Stimulated activated CD4-positive, alpha-beta T cell treated with anti-CD3 and anti-CD28 coated beads, TNF-alpha, amount 100 ng/mL, for 1 hour (primary cell): Measurements from ENCODE around the gene TBC1D8.

Experiments used
- DNase-seq, 3 donors: peaks; one replicate each; pipeline ENCODE4 v3.0.0-alpha.2; 2020; ENCODE audit warnings: low read depth in 3 of 3, low spot score in 1 of 3

TBC1D8 gene

DNA sequence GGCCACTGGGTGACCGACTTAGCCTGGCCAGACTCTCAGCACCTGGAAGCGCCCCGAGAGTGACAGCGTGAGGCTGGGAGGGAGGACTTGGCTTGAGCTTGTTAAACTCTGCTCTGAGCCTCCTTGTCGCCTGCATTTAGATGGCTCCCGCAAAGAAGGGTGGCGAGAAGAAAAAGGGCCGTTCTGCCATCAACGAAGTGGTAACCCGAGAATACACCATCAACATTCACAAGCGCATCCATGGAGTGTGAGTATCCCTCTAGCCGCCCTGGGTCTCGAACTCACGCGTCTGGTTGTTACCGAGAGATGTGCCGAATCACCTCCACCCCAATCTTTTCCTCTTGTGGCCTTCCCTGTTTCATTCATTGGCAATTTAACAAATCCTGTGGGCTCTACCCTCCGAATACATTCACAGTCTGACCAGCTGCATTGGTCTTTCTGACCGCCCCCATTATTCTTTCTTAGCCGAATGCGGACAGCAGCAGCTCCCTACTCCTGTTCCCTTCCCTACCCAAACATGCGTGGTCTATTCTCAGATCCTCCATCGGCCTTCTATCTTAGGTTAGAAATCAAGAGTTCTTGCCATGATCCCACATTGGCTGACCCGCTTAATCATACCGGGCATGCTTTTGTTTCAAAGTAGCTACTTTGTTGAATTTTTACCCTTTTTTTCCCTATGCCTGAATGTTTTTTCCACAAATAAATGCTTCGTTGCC, 148.5 kb downstream of the TBC1D8 start:
- DNase-seq = no peak

DNA sequence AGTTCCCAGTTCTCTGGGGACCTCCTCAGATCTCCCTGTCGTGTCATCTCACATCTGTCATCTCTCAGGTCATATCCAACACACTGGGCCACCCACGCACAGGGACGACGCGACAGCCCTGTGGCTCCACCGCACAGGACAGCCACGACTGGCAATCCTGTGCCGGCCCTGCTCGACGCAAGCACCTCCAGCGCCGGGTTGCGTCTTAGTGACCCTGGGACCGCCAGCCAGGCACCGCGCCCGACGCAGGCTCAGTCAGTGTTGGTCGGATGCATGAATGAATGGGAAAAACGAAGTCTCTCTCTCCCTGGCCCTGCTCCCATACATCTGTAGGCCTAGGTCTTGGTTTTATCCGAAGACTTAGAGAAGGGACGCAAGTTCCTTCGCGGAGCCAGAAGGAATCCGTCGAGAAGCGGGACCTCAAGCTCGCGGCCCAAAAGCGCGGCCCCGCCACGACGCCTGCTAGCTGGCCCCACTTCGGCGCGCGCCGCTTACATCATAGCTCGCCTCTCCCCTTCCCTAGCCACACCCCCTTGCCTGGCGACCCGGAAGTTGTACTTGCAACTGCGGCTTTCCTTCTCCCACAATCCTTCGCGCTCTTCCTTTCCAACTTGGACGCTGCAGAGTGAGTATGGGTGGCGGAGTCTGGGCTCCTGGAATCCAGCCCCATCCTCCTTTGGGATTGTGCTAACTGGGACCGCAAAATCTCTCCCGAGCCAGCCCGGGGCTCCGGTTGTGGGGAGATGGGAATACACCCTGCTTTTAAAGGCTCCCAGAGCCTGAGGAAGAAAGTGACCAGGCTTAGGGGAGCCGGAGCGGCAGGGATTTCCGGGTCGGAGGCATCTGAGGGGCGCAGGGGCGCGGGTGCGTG, 149.3 kb downstream of the TBC1D8 start, which contains the start of gene RPL31:
Gene RPL31 (plus strand): TSS at position 599 of the 871 bp plus-strand sequence. CDS start 413 bp downstream, outside the sequence.
- DNase-seq = peak; percentile 87 to 88 (median 87)

GRCh38 chr2:100999995-101000394, 151.2 kb downstream of the TBC1D8 start:
- no peak for DNase-seq

DNA sequence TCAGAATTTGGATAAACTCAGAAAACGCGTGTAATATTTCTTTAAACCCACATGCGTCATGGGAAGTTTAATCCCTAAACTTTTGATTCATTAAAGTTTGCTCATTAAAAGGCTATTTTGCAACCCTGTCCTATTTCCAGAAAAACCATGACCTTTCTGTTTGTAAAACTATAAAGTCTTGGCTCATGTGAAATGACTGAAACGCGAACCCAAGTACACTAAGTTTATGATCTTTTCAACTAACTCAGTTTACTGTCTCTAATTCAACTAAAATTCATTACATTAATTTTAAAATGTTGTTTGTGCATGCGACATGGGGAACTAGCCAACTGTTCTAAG, 153.0 kb downstream of the TBC1D8 start:
- no peak for DNase-seq

DNA sequence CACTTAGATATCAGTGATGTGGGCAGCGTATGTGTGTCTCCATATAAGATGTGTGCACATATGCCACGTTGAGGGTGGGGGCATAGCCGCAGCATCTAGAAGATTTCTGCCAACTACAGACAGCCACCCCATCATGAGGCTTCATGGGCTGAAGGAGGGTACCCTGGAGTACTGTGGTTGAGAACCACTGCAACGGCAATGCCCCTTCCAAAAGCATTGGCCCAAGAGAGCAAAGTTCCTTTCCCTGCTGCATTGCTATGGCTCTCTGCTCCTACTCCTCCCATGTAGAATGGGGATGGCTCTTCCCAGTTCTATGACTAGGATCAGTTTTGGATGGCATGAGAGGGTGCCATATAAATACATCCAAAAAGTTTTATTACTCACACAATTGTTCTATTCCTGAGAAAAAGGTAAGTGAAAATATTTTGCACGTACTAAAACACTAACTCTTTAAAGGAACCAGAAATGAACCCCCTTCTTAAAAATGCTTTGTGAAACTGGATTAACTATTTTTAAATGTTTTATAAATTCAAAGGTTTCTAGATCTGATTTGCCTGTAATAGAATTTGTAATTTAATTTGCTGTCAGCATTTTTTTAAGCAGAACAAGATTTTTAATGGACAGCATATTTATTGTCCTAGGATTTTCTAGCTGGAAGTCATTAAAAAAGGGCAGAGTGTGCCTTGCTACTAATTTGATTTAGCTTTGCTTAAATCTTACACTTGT, 153.5 kb downstream of the TBC1D8 start:
- DNase-seq = no peak

GRCh38 chr2:100995309-100996075, 155.7 kb downstream of the TBC1D8 start:
- no peak for DNase-seq

- DNase-seq = no peak
These were observed 157.9 kb downstream of the TBC1D8 start for GRCh38 chr2:100993294-100993693.

DNA sequence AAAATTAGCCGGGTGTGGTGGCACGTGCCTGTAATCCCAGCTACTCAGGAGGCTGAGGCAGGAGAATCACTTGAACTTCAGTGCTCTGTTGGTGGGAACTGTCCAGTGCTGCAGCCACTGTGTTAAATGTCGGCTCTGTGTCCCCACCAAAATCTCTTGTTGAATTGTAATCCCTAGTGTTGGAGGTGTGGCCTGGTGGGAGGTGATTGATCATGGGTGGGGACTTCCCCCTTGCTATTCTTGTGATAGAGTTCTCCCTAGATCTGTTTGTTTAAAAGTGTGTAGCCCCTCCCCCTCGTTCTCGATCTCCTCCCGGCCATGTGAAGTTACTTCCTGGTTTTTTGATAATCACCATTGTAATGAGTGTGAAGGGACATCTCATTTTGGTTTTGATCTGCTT, 158.9 kb downstream of the TBC1D8 start:
- no peak for DNase-seq

GRCh38 chr2:100991404-100991773, 159.8 kb downstream of the TBC1D8 start:
- DNase-seq = no peak

DNA sequence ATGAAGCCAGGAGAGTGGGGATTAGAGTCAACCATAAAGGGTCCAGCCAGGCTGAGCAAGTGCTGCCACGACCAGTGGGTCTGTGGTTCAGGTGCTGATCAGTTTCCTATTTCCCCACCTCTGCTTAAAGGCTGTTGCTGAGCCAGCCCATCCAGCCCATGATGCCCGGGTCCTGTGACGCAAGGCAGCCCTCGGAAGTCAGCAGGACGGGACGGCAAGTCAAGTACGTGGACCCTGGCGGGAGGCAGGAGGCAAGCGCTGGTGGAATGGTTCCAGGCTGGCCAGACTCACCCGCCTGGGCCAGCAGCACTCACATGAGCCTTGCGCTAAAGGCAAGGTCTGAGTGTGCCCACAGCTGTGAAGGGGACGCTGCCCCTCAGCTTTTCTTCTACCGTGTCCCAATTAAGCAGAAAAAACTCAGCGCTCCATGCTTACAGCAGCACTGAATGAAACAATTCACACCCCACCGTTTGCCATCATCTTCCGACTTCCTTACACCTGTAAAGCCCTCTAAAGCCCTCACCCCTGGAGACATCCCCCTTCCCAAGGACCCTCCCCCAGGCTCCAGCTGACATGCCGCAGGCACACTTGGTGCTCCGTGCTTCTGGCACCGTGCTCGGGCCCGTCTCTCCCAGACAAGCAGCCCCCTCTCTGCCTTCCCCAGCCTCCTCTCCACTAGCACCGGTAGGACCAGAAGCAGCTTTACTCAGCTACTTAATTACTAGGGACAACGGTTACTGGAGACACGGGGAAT, 160.4 kb downstream of the TBC1D8 start:
- no peak for DNase-seq

DNA sequence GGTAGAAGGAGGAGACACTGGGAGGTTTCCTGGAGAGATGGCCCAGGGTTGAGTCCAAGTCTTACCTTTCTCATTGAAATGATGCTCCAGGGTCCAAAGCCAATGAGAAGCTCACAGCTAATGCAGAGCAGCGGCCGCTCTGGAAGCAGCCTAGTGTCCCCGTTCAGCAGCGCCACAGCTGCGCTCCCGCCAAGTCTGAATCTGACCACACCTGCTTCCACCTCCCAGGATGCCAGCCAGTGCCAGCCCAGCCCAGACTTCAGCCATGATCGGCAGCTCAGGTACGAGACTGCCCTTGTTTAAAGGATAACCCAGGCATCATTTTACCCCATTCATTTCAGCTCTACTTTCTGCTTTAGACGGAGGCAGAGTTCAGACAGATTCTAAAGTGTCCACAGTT, 161.0 kb downstream of the TBC1D8 start:
- DNase-seq = no peak

DNA sequence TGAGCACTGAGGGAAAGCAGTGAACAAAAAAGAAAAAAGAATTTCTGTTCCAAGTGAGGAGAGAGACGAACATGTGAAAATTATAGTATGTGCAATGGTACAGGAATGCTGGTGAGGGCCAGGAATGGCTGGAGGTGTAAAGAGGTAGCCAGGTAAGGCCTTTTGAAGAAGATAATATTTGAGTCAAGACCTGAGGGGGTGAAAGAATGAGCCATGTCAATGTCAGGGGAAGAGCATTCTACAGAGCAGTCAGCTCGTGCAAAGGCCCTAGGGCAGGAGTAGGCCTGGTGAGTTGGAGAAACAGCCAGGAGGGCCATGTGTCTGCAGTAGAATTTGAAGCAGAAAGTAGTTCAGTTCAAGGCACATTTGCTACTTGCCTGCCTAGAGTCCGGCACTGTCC, 161.5 kb downstream of the TBC1D8 start:
- DNase-seq = no peak

DNA sequence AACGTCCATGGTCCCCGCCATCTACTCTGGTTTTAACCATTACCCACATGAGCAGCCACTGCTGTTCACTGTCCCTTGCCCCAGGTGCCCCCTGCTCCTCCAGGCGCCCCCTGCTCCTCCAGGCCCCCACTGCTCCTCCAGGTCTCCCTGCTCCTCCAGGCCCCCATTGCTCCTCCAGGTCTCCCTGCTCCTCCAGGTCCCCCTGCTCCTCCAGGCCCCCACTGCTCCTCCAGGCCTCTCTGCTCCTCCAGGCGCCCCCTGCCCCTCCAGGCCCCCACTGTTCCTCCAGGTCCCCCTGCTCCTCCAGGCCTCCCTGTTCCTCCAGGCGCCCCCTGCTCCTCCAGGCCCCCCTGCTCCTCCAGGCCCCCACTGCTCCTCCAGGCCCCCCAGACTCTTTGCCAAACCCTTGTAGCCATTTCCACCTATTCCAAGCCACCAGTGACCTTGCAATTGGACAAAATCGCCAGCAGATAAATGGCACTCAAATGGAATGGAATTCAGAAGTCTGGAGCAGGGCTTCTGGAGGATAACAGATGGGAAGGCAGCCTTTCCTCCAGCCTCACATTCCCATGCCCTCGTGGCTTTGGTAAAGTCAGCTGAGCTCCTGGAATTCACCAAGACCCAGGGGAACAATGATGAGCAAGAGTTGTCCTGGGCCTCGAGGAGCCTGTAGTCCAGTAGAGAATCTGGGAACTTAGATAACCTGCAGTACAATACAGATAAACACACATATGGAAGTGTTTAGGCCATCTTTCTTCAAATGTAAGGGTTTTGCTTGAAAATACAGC, 162.4 kb downstream of the TBC1D8 start:
- DNase-seq = no peak

DNA sequence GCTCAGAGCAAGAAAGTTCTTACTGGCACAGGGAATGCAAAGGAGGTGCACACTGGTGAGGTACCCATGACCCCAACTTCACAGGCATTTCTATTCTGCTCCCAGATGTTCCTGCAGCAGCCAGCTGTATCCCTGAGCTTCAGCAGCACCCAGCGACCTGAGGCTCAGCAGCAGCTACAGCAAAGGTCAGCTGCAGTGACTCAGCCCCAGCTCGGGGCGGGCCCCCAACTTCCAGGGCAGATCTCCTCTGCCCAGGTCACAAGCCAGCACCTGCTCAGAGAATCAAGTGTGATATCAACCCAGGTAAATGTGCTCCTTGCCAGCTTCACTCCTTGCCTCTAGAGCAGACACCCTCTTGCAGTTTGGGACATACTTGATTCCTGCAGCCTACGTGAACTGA, 163.2 kb downstream of the TBC1D8 start:
- no peak for DNase-seq

DNA sequence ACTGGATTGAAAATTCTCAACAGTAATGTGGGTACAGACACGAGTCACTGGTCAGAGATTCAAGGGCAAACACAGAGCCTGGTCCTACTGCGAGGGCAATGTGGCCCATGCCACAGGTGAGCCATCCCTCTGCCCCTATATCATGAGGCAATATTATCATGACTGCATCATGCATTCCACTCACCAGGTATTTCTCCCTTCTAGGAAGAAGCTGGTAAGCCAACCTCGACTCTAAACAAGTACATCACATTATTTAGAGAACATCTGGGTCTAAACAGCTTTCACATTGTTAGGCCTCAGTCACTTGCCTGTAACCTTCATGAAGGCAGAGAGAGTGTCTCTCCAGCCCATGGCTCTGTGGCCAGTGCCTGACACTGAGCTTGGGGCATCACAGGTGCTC, 163.6 kb downstream of the TBC1D8 start:
- no peak for DNase-seq

GRCh38 chr2:100986157-100986556, 165.0 kb downstream of the TBC1D8 start:
- DNase-seq = no peak

DNA sequence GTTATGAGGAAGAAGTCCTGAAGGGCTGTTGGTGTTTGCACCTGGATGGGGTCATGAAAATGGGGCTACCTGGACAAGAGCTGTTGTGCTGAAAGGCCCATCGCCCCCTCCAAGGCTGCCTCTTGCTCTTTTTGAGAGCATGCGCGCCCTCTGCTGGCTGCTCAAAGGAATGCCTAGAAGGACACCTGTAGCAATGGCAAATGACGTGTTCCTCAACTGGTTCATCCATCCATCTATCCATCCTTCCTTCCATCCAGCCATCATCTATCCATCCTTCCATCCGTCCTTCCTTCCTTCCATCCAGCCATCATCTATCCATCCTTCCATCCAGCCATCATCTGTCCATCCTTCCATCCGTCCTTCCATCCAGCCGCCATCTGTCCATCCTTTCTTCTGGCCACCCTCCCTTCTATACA, 166.3 kb downstream of the TBC1D8 start:
- peak; percentile 42 to 69 (median 56) for DNase-seq

DNA sequence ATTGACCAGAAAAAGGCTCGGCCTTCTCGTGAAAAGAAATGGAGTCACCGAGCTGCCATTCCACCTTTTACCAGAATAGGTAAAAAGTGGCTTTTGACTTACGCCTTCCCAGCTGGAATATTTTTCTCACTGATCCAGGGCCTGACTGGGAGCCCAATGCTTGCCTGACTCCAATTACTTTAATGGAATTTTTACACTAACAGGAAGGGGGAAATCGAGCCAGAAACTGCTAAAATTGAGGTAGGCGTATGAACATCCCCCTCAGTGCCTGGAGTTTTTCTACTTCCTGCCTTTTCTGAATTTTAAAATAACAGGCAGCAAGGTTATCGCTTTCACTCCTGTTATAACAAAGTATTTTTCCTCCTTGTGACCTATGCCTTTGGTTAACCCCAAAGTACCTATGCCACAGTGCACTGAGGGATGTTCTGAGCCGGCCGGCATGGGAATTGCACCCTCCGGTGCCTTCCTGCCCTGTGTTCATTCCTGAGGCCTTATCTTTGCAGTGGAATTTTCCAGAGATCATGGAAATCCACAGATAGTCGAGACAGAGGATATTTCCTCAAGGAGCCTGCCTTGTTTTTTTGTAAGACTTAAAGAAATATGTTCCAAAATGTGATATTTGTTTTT, 167.4 kb downstream of the TBC1D8 start:
- no peak for DNase-seq

- no peak for DNase-seq
These were observed 168.0 kb downstream of the TBC1D8 start for GRCh38 chr2:100983201-100983600.
